ENCODE data around the gene CUZD1. TPM values are rescaled to one million over a fixed set of nuclear protein-coding genes. Genes with fewer than 3 reads are reported as not detected.
"Not testable (repeated sequence)": the region's sequence is repeated elsewhere in the genome, so short reads cannot be mapped to it uniquely, and the experiment has no call there.

Gene CUZD1
- total RNA-seq, 4 donors from 2014 or later = 0.45 to 0.81 TPM; not detected in 2

DNA sequence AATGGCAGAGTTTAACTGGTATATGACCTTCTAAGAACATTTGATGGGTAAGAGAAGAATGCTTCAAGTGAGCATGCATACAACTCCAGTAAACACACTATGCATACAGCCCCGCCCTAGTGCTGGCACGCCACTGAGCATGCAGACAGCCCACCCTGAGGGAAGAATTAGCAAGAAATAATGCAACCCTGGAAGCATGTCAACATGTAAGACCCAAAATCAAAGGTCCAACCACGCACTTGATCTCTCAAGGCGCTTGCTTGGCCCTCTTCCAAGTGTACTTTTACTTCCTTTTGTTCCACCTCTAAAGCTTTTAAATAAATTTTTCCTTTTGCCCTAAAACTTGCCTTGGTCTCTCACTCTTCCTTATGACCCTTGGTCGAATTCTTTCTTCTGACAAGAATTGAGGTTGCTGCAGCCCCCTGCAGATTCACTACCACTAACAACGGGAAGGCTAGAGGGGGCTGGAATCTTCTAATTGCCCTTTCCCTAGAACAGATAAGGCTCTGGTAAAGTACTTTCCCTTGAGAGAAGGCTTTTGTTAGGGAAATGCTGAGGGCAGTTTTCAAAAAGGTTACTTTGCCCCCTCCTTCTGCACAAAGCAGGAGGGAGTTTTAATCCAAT, 30.3 kb upstream of the CUZD1 start:
- no peak overlapping the region for H3K27ac ChIP-seq
- no peaks in the 10 kb centered on the region for H3K36me3 ChIP-seq
- H3K4me3 ChIP-seq (replicated peaks in 1 of 3) = no peak overlapping the region
- H3K4me1 ChIP-seq = peaks cover 6 to 15% of the 10 kb centered on the region in 2 donors
- no peak for TF ChIP-seq CTCF (IDR thresholded peaks at IDR 0.05)
- TF ChIP-seq POLR2A (IDR thresholded peaks at IDR 0.05) = no peak
- no peaks in the 10 kb centered on the region for H3K27me3 ChIP-seq
- H3K9me3 ChIP-seq = no peaks in the 10 kb centered on the region
- 49% methylated on average over 6 of the region's 6 CpGs for WGBS, 2 donors
- no peak for DNase-seq
- intact Hi-C loops (cut with DNase I) = no loop called here

- H3K4me1 ChIP-seq; H3K27ac ChIP-seq; H3K9me3 ChIP-seq; DNase-seq; H3K4me3 ChIP-seq (replicated peaks in 1 of 3); intact Hi-C loops (cut with DNase I); H3K27me3 ChIP-seq; H3K36me3 ChIP-seq: not testable (repeated sequence)
- WGBS, 2 donors = 96 to 98% methylated on average over 2 of the region's 2 CpGs
Measured at GRCh38 chr10:122871947-122872346, 26.3 kb upstream of the CUZD1 start.

GRCh38 chr10:122868768-122869167, 23.1 kb upstream of the CUZD1 start:
- 85 to 100% methylated on average over 2 of the region's 2 CpGs for WGBS, 2 donors
- H3K4me1 ChIP-seq; H3K27ac ChIP-seq; H3K36me3 ChIP-seq; H3K27me3 ChIP-seq; DNase-seq; intact Hi-C loops (cut with DNase I); H3K9me3 ChIP-seq; H3K4me3 ChIP-seq (replicated peaks in 1 of 3): not testable (repeated sequence)

- DNase-seq; H3K27me3 ChIP-seq; intact Hi-C loops (cut with DNase I); H3K36me3 ChIP-seq; H3K4me1 ChIP-seq; H3K9me3 ChIP-seq; H3K4me3 ChIP-seq (replicated peaks in 1 of 3); H3K27ac ChIP-seq: not testable (repeated sequence)
- 93% methylated on average over 3 of the region's 3 CpGs for WGBS, 2 donors
Measured at GRCh38 chr10:122866757-122867482, 21.3 kb upstream of the CUZD1 start.

DNA sequence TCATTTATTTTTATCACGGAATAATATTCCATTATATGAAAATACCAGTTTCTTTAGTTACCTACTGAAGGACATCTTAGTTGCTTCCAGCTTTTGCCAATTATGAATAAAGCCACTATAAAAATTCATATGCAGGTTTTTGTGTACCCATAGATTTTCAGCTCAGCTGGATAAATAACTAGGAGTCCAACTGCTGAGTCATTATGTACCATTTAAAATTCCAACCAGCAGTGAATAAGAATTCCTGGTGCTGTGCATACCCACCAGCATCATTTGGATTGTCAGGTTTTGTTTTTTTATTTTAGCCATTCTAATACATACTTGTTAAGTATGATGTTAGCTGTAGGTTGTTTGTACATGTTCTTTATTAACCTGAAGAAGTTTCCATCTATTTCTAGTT, 19.2 kb upstream of the CUZD1 start:
- DNase-seq = no peak
- Histone ChIP-seq H3K4me1 (peaks cover 0 to 8% of the 10 kb centered on the region in 2 donors), H3K9me3 (no peaks in the 10 kb centered on the region), H3K36me3 (no peaks in the 10 kb centered on the region), H3K27ac (no peak overlapping the region), H3K27me3 (no peaks in the 10 kb centered on the region), H3K4me3 (replicated peaks in 1 of 3) (no peak overlapping the region)
- TF ChIP-seq POLR2A (IDR thresholded peaks at IDR 0.05) (no peak), CTCF (IDR thresholded peaks at IDR 0.05) (no peak)
- intact Hi-C loops (cut with DNase I) = no loop called here
- 89 to 96% methylated on average over 1 of the region's 1 CpG for WGBS, 2 donors

DNA sequence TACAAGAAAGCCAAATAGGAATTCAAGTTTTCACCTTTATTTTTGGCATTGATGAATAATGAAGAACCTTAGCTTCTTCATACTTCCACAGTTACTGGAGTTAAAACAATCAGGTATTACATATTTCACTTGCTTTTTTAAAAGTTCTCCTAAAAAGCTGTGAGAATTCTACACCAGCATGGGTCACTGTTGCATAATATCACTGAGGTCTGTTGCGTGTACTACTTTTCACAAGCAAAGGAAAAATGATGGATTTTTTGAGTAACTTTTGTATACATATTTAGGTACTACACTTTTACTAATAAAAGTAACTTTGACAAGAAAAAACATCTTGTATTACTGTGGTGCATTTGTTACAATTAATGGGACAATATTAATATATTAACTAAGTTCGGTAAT, 18.5 kb upstream of the CUZD1 start:
- no peak overlapping the region for H3K27ac ChIP-seq
- intact Hi-C loops (cut with DNase I) = no loop called here
- no peaks in the 10 kb centered on the region for H3K36me3 ChIP-seq
- 98% methylated on average over 2 of the region's 2 CpGs for WGBS, 2 donors
- DNase-seq = no peak
- H3K9me3 ChIP-seq = no peaks in the 10 kb centered on the region
- no peak overlapping the region for H3K4me3 ChIP-seq (replicated peaks in 1 of 3)
- H3K4me1 ChIP-seq = peaks cover 0 to 8% of the 10 kb centered on the region in 2 donors
- no peaks in the 10 kb centered on the region for H3K27me3 ChIP-seq
- no peak for TF ChIP-seq POLR2A (IDR thresholded peaks at IDR 0.05)
- no peak for TF ChIP-seq CTCF (IDR thresholded peaks at IDR 0.05)
